NCI-H128 (cell line): ENCODE measurements around the gene LRP8.

Experiments
- DNase-seq: peaks from one replicate; lab custom pipeline; 2025; ENCODE audit not compliant: unreplicated experiment; lab: John Stamatoyannopoulos, UW

The LRP8 gene

GRCh38 chr1:53324321-53324720, 3.5 kb downstream of the LRP8 start:
- no peak for DNase-seq

DNA sequence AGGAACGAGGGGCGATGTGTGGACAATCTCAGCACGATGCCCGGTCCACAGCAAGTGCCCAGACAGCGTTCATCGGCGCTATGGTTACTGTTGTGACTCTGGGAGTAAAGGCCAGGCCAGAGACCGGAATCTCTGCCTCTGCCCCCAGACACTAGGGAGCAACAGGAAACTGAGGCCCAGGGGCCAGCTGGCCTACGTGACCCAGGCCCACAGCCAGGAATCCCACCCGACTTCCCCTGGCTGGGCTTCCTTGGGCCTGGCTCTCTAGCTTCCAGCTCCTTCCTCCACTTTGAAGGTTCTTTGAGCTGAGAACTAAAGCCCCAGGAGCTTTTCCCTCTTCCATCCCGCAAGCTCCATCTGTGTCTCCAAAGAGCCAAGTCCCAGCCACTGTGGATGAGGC, 4.6 kb downstream of the LRP8 start:
- DNase-seq = no peak

- DNase-seq = no peak
Observed at GRCh38 chr1:53321776-53322602, 5.9 kb downstream of the LRP8 start.

DNA sequence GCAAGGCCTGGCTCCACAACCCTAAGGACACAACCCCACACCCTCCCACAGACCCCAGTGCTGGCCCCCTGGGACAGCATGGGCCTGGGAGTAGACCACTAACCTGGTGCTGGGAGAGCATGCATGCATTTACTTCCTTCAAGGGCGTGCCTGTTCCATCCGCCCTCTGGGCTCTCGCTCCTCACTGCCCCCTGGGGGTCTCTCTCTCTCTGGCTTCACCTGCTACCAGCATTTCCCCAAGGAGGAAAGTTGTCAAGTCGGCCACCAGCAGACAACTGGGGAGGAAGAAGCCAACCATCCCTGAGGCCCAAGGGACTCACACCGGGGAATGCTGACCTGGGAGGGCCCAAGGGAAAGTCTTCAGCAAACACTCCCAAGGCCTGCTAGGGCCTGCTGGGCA, 6.5 kb downstream of the LRP8 start:
- no peak for DNase-seq

DNA sequence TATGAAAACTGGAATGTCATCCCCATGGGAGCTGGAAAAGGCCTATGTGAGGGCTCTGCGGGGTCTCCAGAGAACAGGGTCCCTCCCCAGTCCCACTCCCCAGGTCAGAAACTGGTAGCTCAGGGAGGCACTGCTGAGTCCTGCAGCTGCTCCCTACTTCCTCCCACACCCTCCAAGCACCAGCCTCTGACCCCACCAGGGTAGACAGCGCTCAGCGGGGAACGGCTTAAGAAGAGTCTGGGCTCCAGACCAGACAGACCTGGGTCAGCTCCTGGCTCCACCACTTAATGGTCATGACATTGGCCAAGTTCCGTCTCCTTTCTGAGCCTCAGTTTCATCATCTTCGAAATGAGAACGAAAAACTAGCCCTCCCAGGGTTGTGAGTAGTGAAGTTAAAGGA, 7.2 kb downstream of the LRP8 start:
- DNase-seq = no peak

- DNase-seq = no peak
Observed at GRCh38 chr1:53319296-53320101, 8.4 kb downstream of the LRP8 start.

DNA sequence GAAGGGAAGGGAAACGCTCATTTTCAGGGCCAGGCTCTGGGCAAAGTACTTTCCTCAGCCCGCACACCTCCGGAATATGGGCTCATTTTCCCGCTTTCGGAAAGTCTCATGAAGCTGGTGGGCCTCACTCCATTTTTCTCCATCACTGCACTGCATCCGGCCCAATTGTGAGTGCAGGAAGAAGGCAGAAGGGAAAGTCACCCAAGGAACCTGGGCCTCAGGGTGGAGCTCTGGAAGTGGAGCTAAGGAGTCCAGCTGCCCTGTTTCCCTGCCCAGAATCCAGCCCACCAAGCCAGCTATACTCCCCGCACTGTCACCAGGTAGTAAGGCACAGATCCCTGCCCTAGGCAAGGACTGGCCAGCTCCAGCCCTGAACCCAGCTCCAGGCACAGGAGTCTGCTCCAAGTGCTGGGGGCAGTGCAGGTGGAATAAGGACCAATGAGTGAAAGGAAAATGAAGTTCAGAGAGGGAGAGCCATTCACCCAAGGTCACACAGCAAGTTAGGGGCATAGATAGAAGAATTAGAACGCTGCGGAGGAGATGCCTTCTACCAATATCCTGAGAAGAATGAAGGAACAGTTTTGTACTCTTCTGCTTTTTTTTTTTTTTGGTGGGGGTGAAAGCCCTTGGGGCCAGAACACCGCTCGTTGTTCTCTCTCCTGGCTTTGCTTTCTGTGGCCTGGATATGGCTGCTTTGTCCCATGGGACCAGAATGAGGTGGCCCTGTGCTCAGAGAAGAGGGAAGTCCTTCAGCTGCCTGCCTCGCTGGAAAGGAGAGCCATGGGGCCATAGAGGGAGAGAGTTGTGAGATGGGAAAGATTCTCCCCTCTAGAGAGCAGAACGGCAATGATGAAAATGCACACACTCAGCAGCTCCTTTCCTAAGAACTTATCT, 10.0 kb downstream of the LRP8 start:
- no peak for DNase-seq

- DNase-seq = no peak
Observed at GRCh38 chr1:53316766-53317581, 10.9 kb downstream of the LRP8 start.

- no peak for DNase-seq
Observed at GRCh38 chr1:53316424-53316765, 11.5 kb downstream of the LRP8 start.

GRCh38 chr1:53315456-53316423, 12.1 kb downstream of the LRP8 start:
- no peak for DNase-seq

- no peak for DNase-seq
Observed at GRCh38 chr1:53315046-53315445, 12.8 kb downstream of the LRP8 start.

DNA sequence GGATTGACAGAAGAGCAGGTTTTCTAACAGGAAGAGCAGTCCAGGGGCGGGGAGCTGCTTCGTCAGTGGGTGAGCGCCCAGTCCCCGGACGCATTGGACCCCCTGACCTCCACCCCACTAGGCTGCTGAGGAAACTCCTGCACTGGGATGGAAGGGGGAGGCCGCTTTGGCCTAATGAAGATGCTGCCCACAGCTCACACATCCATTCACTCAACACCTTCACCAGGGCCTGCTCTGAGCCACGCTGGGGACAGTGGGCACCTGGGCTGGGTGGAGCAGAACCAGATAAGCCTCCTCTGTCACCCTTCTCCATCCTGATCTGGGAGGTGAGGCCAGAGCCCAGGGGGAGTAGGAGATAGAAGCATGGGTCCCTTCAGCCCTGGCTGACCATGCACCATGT, 13.3 kb downstream of the LRP8 start:
- no peak for DNase-seq

GRCh38 chr1:53314096-53314495, 13.8 kb downstream of the LRP8 start:
- DNase-seq = no peak

GRCh38 chr1:53313556-53313955, 14.3 kb downstream of the LRP8 start:
- DNase-seq = no peak

GRCh38 chr1:53311702-53312305, 16.1 kb downstream of the LRP8 start:
- DNase-seq = no peak

DNA sequence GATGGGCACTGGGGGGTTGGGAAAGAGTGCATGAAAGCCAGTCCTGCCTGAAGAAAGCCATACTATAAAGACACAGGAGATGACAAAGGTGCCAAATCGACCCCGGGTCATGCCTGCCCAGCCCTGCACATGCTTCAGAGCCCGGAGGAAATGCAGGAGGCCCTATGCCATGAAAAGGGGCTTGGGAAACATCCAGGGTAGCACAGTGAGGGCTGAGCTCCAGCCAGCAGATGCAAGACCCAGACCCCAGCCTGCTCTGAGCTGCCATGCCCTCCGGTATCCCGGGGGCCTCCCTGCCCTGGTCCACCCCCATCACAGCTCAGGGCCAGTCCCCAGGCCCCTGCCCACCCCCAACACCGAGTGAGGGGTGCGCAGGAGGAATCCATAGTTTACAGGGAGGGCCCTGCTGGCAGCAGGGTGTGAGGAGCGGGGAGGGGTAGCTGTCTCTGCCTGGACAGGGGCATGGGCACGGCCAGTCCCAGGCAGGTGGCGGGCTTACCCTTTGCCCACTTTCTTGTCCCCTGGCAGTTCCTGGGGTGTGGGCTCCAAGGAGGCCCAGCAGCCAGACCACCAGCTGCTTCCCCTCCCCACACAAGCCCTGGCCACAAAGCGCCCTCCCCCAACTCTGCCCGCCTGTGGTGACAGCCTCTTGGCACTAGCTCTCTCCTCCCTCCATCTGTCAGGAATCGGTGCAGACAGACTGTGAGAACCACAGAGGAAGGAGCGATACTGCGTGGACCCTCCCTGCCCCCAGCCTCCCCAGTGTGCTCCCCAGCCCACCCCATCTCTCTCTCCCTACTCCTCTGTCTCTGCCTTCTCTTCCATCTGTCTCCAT, 16.8 kb downstream of the LRP8 start:
- no peak for DNase-seq

DNA sequence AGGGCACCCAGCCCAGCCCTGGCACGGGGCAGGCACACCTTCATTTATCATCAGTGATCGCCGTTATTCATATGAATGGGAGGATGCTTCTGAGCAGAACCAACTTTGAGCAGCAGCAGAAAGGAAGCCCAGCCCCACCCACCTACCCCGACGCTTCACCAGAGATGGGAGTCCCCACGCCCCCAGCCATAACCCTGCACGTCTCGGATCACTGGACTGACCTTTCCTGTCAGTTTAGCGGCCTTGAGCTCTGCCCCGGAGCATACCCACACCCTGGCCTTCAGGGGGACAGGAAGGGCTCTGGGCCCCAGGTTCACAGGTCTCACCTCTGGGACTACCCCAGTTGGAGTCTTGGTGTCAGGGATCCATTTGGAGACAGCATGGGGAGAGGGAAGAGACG, 18.1 kb downstream of the LRP8 start:
- no peak for DNase-seq

GRCh38 chr1:53308506-53308905, 19.4 kb downstream of the LRP8 start:
- no peak for DNase-seq
